Caco-2 (cell line): ENCODE measurements around the gene NFATC2. TPM values are rescaled to one million over a fixed set of nuclear protein-coding genes. Genes with fewer than 3 reads are reported as not detected.
A peak's percentile ranks its signal among the peaks of the same experiment; 100 is the strongest.

ENCODE experiments used
- BruUV-seq: library from RNA; stranded (reverse); fragments of 400-500 nt; replicated peaks from 2 replicates; lab custom pipeline; 2021; lab: Mats Ljungman, UMichigan
- CTCF ChIA-PET: fragments of 300-600 bp; sonication (Branson Sonifier 250); formaldehyde crosslinking; loops from one replicate; lab custom pipeline; 2022; ENCODE audit warnings: antibody characterized with exemption; lab: Charles Lee
- POLR2A ChIA-PET: fragments of 300-600 bp; sonication (Branson Sonifier 250); formaldehyde crosslinking; loops from one replicate; lab custom pipeline; 2022; ENCODE audit warnings: antibody characterized with exemption; lab: Charles Lee
- DNase-seq, 2 experiments: peaks; one replicate each; pipeline versions ENCODE4 v3.0.0 to v3.0.0-alpha.2; 2020 to 2022
- H3K27me3 ChIP-seq: replicated peaks from 2 replicates; pipeline ENCODE4 v1.6.0; 2011; ENCODE audit warnings: low read length; ENCODE audit not compliant: control insufficient read depth, insufficient read depth
- H3K36me3 ChIP-seq: 2 replicates; pipeline ENCODE4 v1.5.1; 2011; ENCODE audit warnings: low read length; ENCODE audit not compliant: control insufficient read depth, insufficient read depth
- H3K4me1 ChIP-seq: fragments of 250-450 bp; sonication (Bioruptor Pico); 2 replicates; pipeline ENCODE4 v1.5.1; 2020; ENCODE audit warnings: mild to moderate bottlenecking
- H3K4me3 ChIP-seq: 2 replicates; pipeline ENCODE4 v1.5.1; 2011; ENCODE audit warnings: low read depth, mild to moderate bottlenecking, control low read depth, low read length
- H3K9me3 ChIP-seq: fragments of 250-450 bp; sonication (Bioruptor Pico); 2 replicates; pipeline ENCODE4 v1.5.1; 2020; ENCODE audit warnings: mild to moderate bottlenecking, moderate library complexity
- H3K27ac Mint-ChIP-seq: one replicate; pipeline ENCODE4 v1.8.0; 2022; ENCODE audit warnings: mixed read lengths; ENCODE audit not compliant: unreplicated experiment
- H3K27me3 Mint-ChIP-seq: one replicate; pipeline ENCODE4 v1.8.0; 2022; ENCODE audit warnings: mixed read lengths; ENCODE audit not compliant: insufficient read depth, unreplicated experiment
- H3K36me3 Mint-ChIP-seq: one replicate; pipeline ENCODE4 v1.8.0; 2022; ENCODE audit warnings: mild to moderate bottlenecking, mixed read lengths; ENCODE audit not compliant: insufficient read depth, unreplicated experiment
- H3K4me1 Mint-ChIP-seq: one replicate; pipeline ENCODE4 v1.8.0; 2022; ENCODE audit warnings: low read depth, mixed read lengths; ENCODE audit not compliant: unreplicated experiment
- H3K4me3 Mint-ChIP-seq: one replicate; pipeline ENCODE4 v1.8.0; 2022; ENCODE audit warnings: mild to moderate bottlenecking, moderate library complexity, mixed read lengths; ENCODE audit not compliant: unreplicated experiment
- H3K9me3 Mint-ChIP-seq: one replicate; pipeline ENCODE4 v1.8.0; 2022; ENCODE audit warnings: mixed read lengths; ENCODE audit not compliant: unreplicated experiment
- intact Hi-C: fragments of 100-400 bp; cut with micrococcal nuclease; formaldehyde crosslinking; loops from one replicate; pipeline ENCODE4 v1.10.0; 2022; ENCODE audit not compliant: unreplicated experiment
- total RNA-seq: library from RNA; stranded (reverse); gene quantifications from 2 replicates; pipeline ENCODE4 v1.2.3, GENCODE V29; 2022
- TF ChIP-seq, protein P1 (sequence below), 2 experiments: fragments of 200-600 bp in 1 of 2; IDR thresholded peaks; 1 replicate in 1 of 2; 2 replicates in 1 of 2; pipeline versions ENCODE4 v1.5.1 to v1.8.0; 2011 to 2022; ENCODE audit warnings: antibody characterized with exemption in 1 of 2, control low read depth in 1 of 2, inconsistent platforms in 1 of 2, low read depth in 1 of 2, low read length in 1 of 2, mild to moderate bottlenecking in 1 of 2, moderate library complexity in 1 of 2; ENCODE audit not compliant: insufficient read depth in 1 of 2, severe bottlenecking in 1 of 2, unreplicated experiment in 1 of 2

Gene NFATC2
- total RNA-seq, 1 experiment from 2014 or later: 20.8 TPM

DNA sequence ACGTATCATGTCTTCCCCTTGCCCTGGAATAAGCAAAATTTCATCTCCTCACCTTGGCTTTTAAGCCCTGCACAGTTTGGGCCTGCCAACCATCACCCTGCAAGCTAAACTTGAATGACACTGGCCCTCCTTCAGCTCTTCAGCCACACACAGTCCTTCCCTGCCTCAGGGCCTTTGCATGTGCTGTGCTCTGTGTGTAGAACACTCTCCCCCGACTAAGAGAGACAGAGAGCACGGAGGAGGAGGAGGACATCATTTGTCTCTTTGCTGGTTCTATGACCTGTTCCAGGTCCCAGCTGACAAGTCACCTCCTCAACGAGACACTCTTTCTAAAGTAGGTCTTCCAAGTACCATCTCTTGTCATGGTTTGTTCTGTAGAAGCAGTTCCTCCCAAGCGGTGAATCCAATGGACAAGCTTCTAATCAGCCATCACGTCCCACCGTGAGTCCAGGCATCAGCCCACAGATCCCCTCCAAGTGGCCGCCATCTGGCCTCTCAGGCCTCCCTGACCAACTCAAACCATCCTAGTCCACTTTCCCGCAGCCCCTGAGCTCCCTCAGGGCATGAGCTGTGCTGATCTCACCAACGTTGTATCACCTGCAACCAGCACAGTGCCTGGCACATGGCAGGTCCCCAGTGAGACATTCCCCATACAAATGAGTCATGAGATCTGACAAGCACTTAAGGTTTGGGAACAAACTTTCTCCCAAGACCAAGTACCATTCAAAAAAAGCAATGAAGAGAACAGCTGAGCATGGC is 30.5 kb downstream of the NFATC2 start:
- intact Hi-C loops: no loop called here
- Histone ChIP-seq H3K36me3 (peaks cover 4% of the 10 kb centered on the region; the same call in 1 of the 2 replicates), H3K9me3 (no peaks in the 10 kb centered on the region), H3K27me3 (no peaks in the 10 kb centered on the region), H3K4me1 (0 out of 2 replicates have a peak, but pooled peaks cover 3% of the 10 kb centered on the region), H3K4me3 (no peak overlapping the region)
- Mint-ChIP-seq H3K27ac (peak overlapping the region; percentile 3), H3K27me3 (no peaks in the 10 kb centered on the region), H3K36me3 (peaks cover 15% of the 10 kb centered on the region), H3K4me1 (peaks cover 19% of the 10 kb centered on the region), H3K4me3 (no peak overlapping the region), H3K9me3 (no peaks in the 10 kb centered on the region)
- TF ChIP-seq, protein P1, sequence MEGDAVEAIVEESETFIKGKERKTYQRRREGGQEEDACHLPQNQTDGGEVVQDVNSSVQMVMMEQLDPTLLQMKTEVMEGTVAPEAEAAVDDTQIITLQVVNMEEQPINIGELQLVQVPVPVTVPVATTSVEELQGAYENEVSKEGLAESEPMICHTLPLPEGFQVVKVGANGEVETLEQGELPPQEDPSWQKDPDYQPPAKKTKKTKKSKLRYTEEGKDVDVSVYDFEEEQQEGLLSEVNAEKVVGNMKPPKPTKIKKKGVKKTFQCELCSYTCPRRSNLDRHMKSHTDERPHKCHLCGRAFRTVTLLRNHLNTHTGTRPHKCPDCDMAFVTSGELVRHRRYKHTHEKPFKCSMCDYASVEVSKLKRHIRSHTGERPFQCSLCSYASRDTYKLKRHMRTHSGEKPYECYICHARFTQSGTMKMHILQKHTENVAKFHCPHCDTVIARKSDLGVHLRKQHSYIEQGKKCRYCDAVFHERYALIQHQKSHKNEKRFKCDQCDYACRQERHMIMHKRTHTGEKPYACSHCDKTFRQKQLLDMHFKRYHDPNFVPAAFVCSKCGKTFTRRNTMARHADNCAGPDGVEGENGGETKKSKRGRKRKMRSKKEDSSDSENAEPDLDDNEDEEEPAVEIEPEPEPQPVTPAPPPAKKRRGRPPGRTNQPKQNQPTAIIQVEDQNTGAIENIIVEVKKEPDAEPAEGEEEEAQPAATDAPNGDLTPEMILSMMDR (IDR thresholded peaks at IDR 0.05; ENCODE audit: insufficient read depth in 1 of 2, low read depth in 1 of 2, low read length in 1 of 2, severe bottlenecking in 1 of 2, unreplicated experiment in 1 of 2): no peak
- no TSS peak for BruUV-seq
- ChIA-PET POLR2A (no interaction called here), CTCF (interaction anchor here (0.6 kb wide), 2 partner anchors 81 to 763 kb away, joined by 3 to 4 read pairs; no protein-coding TSS in a partner anchor)
- no peak for DNase-seq

DNA sequence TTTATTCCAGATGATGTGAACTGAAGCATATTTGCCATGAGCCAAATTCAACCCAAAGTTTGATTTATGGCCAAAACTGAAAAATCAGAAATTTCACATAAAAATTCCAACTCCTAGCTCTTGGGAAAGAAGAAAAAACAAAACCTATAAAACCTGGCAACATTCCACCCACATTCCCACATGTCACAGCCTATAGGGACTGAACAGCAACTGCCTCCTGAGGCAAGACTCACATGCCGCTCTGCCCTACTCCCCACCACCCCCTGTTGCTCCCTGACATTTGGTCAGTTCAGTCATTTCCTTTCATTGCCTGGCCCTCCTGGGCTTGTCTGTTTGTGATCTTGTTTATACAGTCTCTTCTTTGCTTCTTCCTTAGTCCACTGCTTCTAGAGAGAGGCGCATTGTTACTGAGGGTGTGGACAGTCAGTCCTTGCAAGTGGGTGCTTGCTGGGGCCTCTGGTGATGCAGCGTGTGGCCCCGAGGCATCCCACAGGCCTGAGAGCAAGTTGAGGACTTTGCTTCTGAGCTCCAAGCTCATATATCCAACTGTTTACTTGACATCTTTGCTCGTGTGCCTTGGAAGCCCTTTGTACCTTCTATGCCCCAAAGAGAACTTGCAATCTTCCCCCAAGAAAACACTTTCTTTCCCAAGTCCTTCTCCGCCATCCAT is 31.4 kb downstream of the NFATC2 start:
- Histone ChIP-seq H3K4me3 (no peak overlapping the region), H3K36me3 (peaks cover 4% of the 10 kb centered on the region; the same call in 1 of the 2 replicates), H3K27me3 (no peaks in the 10 kb centered on the region), H3K9me3 (no peaks in the 10 kb centered on the region), H3K4me1 (0 out of 2 replicates have a peak, but pooled peaks cover 3% of the 10 kb centered on the region)
- no peaks in the 10 kb centered on the region for H3K9me3 Mint-ChIP-seq
- ChIA-PET POLR2A (interaction anchor here (0.6 kb wide), 1 partner anchor 31 kb away, joined by 3 read pairs; the partner anchor contains the start of gene NFATC2), CTCF (interaction anchor here (0.6 kb wide), 1 partner anchor 82 kb away, joined by 3 read pairs; no protein-coding TSS in a partner anchor)
- H3K27ac Mint-ChIP-seq: no peak overlapping the region
- H3K4me3 Mint-ChIP-seq: no peak overlapping the region
- H3K36me3 Mint-ChIP-seq: peaks cover 7% of the 10 kb centered on the region
- no TSS peak for BruUV-seq
- peaks cover 19% of the 10 kb centered on the region for H3K4me1 Mint-ChIP-seq
- no peaks in the 10 kb centered on the region for H3K27me3 Mint-ChIP-seq
- TF ChIP-seq, protein P1 (IDR thresholded peaks at IDR 0.05; ENCODE audit: insufficient read depth in 1 of 2, low read depth in 1 of 2, low read length in 1 of 2, severe bottlenecking in 1 of 2, unreplicated experiment in 1 of 2): no peak
- no peak for DNase-seq
- intact Hi-C loops: no loop called here

DNA sequence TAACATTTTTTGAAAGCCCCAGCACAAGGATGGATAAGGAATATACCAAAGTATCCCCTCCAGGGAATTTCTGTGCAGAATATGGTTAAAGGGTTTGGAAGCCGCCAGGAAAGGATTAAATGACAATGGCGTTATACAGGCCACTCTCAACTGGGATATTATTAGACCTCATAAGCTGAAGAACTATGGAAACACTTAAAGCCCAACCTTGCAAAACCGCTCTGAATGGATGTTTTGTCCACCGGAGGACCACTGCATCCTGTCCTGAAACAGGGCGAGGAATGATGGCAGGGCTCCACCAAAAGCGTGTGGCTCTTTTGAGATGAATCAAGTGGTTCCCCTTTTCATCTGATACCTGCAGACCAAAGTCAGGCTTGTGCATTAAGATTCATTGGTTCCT is 32.4 kb downstream of the NFATC2 start:
- Mint-ChIP-seq H3K4me1 (peaks cover 19% of the 10 kb centered on the region), H3K9me3 (no peaks in the 10 kb centered on the region), H3K4me3 (no peak overlapping the region), H3K36me3 (peaks cover 10% of the 10 kb centered on the region), H3K27ac (no peak overlapping the region), H3K27me3 (no peaks in the 10 kb centered on the region)
- no peaks in the 10 kb centered on the region for H3K27me3 ChIP-seq
- ChIA-PET CTCF (interaction anchor here (0.5 kb wide), 1 partner anchor 10 kb away, joined by 3 read pairs; no protein-coding TSS in a partner anchor), POLR2A (interaction anchor here (0.6 kb wide), 1 partner anchor 481 kb away, joined by 3 read pairs; no protein-coding TSS in a partner anchor)
- H3K36me3 ChIP-seq: peaks cover 4% of the 10 kb centered on the region; the same call in 1 of the 2 replicates
- no peaks in the 10 kb centered on the region for H3K9me3 ChIP-seq
- H3K4me1 ChIP-seq: 0 out of 2 replicates have a peak, but pooled peaks cover 3% of the 10 kb centered on the region
- intact Hi-C loops: no loop called here
- TF ChIP-seq, protein P1 (IDR thresholded peaks at IDR 0.05; ENCODE audit: insufficient read depth in 1 of 2, low read depth in 1 of 2, low read length in 1 of 2, severe bottlenecking in 1 of 2, unreplicated experiment in 1 of 2): no peak
- DNase-seq: no peak
- no peak overlapping the region for H3K4me3 ChIP-seq
- BruUV-seq: no TSS peak
